GM13976 (cell line): ENCODE results near the gene TP53TG3F.
"Not testable (repeated sequence)": the region's sequence is repeated elsewhere in the genome, so short reads cannot be mapped to it uniquely, and the experiment has no call there.

Source experiments
- DNase-seq: peaks from one replicate; pipeline ENCODE4 v3.0.0; 2012; ENCODE audit warnings: low spot score
- in situ Hi-C: fragments of 300-500 bp; cut with MboI; formaldehyde crosslinking; loops from one replicate; pipeline ENCODE4 v1.12.0; 2022; ENCODE audit warnings: low sequenced_read_pairs, mixed read lengths, inconsistent platforms; ENCODE audit not compliant: unreplicated experiment

TP53TG3F gene, protein sequence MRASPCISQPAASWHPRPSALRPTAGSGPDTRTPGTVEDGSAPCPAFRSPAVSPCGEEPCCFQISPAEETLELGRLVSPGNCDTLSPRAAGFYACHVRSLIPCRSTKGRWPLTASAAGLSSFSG

DNA sequence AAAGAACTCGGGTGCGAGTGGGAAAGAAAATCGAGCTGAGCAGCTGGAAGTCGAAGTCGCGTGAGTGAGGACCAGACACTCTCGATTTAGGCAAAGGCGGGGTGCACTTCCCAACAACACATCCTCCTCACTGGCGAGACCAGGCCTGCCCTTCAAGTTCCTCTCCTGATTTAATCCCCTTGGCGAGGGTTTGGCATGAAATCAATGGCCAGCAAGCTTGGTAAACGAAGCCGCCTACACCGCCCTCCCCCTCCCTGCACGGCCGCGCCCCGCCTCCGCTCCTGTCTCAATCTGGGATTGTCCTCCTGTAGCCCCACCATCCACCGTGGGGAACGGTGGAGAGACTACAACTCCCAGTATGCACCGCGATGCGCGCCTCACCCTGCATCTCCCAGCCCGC lies at the start of gene TP53TG3F:
Gene TP53TG3F, plus strand, starts transcription at position 301 of the 400 bp plus-strand sequence. Its CDS starts 68 bp downstream, at position 369.
- in situ Hi-C loops, DNase-seq: not testable (repeated sequence)

- DNase-seq, in situ Hi-C loops: not testable (repeated sequence)
These were observed 32.2 kb downstream of the TP53TG3F start for GRCh38 chr16:33491611-33492010.

DNA sequence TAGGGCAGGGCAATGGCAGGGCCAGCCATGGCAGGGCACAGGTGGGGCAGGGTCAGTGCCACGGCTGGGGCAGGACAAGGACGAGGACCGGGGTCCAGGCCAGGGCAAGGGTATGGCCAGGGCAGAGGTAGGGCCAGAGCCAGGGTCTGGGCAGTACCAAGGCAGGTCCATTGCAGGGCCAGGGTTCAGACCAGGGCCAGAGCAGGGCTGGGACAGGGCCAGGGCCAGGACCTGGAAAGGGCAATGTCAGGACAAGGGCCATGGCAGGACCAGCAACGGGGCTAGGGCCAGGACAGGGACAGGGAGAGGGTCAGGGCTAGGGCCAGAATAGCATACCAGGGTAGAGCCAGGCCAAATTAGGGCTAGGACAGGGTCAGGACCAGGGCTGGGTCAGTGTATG lies 47.8 kb downstream of the TP53TG3F start:
- DNase-seq, in situ Hi-C loops: not testable (repeated sequence)

GRCh38 chr16:33509070-33509469 lies 49.7 kb downstream of the TP53TG3F start:
- in situ Hi-C loops, DNase-seq: not testable (repeated sequence)

DNA sequence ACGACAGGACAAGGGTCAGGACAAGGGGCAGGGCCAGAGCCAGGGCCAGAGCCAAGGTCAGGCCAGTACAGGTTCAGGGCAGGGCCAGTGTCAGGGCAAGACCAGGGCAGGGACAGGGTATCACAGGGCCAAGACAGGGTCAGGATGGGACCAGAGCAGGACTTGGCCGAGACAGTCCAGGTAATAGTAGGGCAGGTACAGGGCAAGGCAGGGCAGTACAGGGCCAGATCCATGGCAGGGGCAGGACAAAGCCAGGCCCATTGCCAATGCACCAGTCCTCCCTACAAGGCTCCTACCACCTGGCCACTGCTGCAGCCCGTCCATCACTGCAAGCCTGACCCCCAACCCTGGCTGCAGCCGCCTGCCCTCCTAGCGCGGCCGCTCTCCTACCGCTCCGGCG lies 50.5 kb downstream of the TP53TG3F start:
- DNase-seq, in situ Hi-C loops: not testable (repeated sequence)
